ENCODE results near the gene CEACAM1.
"Not testable (repeated sequence)": the region's sequence is repeated elsewhere in the genome, so short reads cannot be mapped to it uniquely, and the experiment has no call there.

Gene CEACAM1

DNA sequence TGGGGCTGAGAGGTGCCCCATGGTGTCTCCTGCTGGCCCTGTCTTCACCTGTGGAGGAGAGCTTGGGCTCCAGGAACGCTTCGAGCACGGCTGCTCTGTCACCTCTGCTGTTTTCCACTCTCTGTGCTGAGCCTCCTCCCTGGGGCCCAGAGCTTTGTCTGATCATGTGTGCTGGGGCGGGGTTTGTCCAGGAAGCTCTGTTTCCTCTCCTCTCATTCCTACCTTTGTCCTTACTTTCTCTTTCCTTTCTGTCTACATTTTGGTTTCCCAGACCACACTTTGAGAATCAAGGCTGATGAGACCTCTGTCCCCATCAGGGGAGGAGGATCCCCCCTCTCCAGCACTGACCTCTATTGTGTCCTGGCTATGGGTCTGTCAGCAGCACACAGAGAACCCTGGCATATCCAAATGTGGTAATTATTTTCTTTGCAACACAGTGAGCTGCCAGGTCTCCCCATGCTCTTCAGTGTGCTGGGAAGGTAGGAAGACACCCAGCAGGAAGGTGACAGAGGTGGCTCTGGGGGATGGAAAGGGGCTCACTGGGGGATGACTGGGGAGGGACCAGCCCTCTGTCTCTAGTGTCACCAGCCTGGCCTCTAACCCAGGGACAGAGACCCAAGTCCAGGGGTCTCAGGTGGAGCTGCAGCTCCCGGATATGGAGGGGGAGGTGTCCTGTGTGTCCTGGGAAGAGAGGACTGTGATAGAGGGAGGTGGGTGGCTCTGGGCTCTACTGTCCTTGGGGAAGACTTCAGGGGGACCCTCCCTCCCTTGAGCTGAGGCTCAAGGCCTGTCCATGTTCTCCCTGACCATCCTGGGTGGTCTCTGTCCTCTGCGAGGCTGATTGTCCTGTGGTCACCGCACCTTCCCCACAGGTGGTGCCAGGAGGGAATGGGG lies at the start of gene CEACAM1:
Gene CEACAM1 (minus strand): TSS at position 128 of the 894 bp plus-strand sequence. CDS start 107 bp downstream, at position 21.
- peak; percentile 43 for DNase-seq (ENCODE audit: low spot score)

DNA sequence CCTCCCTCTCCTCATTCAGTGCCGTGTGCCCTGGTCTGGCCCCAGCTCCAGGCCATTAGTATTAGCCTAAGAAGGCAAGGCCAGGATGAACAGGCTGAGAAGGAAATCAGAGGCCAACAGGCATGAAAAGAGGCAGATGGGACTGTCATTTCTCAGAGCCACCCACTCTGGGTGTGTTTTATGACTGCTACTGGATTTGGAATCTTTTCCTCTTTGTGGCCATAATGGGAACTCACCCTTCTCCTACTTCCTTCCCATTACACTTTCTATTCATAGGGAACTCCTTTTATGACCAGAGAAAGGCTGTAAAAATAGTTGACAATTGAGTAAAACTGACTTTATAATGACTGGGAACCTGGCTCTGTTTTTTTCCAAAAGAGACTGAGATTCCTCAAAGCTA lies 48.7 kb upstream of the CEACAM1 start:
- no peak for DNase-seq (ENCODE audit: low spot score)

DNA sequence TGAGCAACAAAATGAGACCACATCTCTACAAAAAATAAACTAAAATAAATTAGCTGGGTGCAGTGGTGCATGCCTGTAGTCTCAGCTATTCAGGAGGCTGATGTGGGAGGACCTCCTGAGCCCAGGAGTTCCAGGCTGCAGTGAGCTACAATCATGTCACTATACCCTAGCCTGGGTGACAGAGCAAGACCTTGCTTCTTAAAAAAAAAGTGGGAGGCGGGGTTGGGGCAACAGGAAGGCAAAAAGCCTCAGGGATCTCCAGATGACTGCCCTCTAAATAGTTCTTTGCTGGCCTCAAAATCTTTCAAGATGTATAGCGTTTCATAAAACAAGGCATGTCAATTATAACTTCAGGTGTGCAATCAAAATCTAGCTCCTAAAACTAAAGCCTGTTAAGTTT lies 48.0 kb upstream of the CEACAM1 start:
- DNase-seq (ENCODE audit: low spot score): no peak

DNA sequence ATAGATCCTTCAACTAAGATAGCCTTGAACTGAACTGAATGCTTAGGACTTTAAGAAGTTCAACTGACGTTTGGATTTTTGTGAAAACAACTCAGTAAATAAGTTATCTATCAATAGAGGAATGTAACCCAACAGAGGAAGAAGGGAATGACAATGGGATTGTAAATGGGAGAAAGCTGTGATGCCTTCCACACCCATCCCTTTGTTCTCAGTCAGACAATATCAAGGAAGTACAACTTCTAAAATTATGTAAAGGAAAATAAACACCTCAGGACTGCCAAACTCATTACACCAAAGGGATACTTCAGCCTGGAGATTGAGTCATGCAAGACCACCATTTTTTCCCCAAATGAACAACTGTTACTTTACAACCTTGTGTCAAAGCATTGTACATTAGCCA lies 45.4 kb upstream of the CEACAM1 start:
- DNase-seq (ENCODE audit: low spot score): no peak

DNA sequence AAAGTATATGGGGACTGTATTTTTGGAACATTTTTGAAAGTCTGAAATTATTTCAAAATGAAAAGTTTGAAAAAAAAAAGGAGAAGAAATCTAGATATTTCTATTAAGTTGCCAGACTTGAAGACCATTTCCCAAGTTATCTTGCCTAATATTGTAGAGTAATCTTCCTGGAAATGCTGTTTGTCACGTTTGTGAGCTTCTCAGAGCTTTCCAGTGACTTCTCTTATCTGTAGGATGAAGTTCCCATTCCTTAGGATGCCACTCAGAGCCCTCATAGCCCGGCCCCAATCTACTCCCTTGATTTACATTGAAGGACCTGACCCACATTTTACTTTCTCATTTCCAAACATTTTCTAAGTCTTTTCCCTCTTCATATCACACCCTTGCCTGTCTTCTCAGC lies 42.8 kb upstream of the CEACAM1 start:
- DNase-seq (ENCODE audit: low spot score): no peak

DNA sequence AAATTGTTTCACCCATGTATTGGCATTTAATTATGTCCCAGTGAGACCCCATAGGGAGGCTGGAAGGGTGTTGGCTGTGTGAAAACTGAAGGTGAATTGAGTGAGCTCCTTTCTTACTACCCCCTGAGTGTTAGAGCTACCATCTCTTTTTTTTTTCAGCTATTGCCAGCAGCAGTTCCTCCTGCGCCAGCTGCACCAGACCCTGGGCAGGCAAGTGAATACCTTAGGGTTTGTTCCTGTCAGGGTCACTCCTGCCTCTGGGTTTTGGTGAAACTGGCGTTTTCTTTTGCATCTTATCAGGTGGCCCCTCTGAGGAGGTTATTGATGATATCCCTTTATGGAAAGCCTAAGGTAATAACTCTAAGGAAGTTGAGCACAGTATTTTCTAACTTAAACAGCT lies 40.9 kb upstream of the CEACAM1 start:
- no peak for DNase-seq (ENCODE audit: low spot score)

DNA sequence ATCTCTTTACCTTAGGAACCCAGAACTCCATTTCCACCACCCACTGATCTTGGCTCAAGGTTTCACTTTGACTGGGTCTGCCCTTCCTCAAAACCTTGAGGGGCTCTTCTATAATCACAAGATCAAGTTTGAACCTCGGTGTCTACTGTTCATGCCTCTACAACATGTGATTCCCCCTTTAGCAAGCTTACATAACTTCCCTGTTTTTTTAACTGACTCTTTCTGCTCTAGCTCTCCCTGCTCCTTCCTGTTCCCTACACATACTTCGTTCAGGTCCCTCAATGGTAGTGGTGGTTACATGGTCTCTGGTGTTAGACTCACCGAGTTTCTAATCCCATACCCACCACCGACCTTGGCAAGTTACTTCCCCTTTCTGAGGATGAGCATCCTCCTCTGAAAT lies 39.7 kb upstream of the CEACAM1 start:
- DNase-seq (ENCODE audit: low spot score): no peak

DNA sequence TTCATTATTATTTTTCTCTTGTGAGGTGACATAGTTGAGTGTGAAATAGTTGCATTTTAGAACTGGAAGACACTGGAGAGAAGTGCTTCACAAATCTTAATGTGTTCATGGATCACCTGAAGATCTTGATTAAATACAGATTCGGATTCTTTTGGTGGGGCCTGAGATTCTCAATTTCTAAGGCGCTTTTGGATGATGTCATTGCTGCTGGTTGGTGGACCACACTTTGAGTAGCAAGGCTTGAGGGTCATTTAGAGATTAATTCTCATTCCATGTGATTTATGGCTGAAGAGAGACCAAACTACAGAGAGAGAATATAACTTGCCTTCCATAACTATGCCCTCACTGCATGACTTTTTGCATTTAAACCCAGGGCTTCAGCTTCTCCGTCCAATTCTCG lies 39.3 kb upstream of the CEACAM1 start:
- no peak for DNase-seq (ENCODE audit: low spot score)

DNA sequence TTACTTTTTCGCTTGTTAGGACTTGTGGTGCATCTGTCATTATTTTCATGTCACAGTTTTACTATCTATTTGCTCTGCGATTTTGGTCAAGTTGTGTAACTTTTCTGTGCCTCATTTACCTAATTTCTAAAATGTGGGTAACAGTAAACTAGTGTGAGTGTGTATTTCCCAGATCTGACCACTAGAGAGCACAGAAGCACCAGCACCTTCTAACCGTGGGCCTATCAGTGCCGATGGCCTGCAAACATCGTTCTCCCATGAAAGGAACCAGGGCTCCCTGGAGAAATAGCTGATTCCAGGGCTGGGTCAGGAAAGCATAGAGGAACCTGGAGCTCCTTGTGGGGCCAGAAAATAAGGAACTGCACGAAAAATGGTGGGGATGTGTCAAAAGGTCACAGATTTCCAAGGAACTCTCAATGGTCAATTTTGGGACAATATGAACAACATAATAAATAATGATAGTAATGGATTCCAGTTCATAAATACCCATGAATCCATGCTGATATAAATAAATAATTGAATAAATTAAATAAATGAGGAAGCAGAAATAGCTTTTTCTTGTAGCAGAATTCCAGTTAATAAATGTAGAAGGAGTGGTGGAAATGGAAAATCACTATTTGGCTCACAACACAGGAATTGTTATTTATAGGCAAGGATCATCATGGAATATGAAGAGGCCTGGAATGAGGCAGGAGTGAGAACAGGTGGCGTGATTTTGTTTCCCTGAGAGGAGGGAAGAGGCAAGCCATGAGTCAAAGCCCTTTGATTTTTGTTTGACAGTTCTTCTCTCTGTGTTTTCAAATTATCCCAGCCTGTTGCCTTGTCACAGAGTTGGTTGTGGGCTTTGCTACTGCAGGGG lies 35.3 kb upstream of the CEACAM1 start:
- DNase-seq (ENCODE audit: low spot score): peak; percentile 30

DNA sequence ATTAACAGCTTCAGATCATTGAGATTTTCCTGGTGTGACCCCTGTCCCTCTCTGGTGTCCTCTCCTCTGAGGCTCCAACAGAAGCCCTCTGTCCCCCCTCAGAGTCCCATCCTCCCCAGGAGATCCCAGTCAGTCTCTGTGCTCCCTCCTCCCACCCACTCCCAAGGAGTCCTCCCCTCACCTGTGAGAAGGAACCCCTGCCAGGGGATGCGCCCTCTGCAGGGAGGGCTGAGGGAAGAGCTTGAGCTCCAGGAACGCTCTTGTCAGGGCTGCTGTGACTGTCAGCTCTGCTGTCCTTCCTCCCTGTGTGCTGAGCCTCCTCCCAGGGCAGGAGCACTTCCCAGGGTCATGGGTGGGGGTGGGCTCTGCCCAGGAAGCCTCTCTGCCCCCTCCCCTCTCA lies 33.2 kb upstream of the CEACAM1 start:
- no peak for DNase-seq (ENCODE audit: low spot score)

DNA sequence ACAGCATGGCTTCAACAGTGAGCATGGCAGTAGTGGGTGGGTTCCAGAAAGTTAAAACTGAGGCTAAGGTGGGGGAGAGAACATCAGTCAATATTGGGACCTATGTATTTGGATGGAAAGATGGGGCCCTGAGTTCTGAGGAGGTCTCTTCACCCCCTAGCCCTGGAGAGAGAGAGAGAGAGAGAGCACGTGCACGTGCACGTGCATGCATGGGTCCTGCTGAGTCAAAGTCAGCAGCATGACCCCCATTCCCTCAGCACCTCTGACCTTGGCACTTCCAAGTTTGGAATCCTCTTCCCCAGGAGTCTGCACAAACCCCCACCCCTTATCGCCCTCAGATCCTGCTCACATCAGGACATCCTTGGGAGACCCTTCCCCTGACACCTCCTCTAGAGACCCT lies 32.5 kb upstream of the CEACAM1 start:
- DNase-seq (ENCODE audit: low spot score): no peak

DNA sequence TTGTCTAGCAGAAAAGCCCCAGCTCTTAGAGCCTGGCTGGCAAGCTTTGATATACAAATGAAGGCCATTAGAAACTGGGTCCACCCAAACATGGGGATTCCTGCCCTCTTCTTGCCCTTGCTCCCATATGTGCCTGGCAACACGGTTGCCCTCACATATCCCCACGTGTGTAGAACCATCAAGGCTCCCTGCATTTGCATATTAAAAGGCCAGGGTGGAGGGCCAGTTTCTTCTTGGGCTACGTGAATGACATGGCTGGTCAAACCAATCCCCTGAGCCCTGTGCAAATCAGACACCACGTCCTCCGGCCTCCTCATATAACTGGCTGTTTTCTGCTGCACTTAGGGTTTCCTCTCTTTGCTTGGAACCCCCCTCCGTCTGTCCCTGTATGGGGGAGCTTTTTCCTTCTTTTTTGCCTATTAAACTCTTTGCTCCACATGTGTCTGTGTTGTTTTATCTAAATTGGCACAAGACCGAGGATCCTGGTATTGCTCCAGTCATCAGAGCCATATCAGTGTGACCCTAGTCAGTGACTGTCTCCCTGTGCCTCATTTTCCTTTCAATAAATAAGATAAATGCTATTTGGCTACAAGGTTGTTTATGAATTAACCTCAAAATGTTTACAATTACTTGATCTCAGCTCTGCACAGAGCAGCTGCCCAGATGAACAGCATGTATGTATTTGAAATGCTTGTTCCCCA lies 30.3 kb upstream of the CEACAM1 start:
- no peak for DNase-seq (ENCODE audit: low spot score)

DNA sequence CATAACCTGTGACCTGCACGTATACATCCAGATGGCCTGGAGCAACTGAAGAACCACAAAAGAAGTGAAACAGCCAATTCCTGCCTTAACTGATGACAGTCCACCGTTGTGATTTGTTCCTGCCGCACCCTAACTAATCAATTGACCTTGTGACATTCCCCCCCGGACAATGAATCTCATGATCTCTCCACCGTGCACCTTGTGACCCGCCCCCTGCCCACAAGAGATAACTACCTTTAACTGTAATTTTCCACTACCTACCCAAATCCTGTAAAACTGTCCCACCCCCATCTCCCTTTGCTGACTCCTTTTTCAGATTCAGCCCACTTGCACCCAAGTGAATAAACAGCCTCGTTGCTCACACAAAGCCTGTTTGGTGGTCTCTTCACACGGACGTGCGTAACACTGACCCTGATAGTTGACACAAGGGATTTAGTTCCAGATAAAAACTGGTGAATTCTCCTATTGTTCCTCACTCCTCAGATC lies 29.1 kb upstream of the CEACAM1 start:
- DNase-seq (ENCODE audit: low spot score): not testable (repeated sequence)

DNA sequence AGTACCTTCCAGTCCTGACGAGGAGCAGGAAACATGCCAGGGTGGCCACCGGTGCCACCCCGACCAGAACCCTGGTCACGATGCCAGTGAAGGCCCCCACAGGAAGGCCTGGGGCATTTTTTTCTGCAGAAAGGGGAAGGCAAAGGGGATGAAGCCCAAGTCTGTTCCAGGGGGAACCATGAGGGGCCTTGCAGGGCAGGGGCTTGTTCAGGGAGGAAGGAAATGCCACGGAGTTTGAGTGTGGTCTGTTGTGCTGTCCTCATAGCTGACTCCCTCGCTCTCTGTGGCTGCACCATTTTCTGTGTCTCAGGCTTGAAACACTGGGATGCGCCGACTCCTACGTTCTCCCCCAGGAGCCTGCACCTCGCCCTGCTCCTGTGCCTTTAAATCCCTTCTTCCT lies 27.5 kb upstream of the CEACAM1 start:
- DNase-seq (ENCODE audit: low spot score): no peak

DNA sequence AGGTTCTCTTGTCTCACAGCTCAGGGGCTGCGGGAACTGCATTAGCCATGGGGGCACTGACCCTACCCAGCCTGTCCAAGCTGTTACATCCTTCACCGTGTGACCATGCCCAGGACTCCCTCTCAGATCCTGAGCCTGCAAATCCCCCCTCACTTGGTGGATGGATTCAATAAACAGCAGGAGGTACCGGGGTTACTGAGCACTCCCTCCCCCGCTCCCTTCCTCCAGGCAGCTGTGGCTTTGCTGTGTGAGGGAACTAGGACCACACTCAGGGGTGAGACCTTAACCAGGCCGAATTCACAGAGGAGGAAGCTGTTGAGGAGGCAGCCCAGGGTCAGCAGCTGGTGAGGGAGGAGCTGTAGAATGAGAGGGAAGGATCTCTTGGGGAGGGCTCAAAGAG lies 27.0 kb upstream of the CEACAM1 start:
- no peak for DNase-seq (ENCODE audit: low spot score)

DNA sequence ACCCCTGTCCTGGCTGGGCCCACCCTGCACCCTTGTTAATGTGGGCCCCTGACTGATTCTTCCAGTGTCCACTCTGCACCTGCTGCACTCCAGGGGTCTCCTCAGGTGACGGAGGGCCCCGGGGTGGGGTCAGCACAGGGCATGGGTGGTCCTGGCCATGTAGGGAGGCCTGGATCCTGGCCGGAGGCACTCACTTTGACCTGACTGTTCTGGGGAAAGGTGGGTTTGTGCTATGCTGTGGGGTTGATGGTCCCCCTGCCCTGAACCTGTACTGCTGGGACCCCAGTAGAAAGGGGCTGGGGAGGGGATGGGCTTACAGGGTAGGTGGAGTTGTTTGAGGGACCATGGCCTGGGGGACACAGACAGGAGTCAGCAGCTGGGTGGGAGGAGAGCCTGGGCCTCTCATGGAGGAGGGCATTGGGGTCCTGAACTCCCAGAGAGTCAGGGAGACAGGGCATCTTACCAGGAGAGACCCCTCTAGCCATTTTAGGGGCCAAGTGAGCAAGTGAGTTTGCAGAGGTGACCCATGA lies 25.8 kb upstream of the CEACAM1 start:
- DNase-seq (ENCODE audit: low spot score): no peak

DNA sequence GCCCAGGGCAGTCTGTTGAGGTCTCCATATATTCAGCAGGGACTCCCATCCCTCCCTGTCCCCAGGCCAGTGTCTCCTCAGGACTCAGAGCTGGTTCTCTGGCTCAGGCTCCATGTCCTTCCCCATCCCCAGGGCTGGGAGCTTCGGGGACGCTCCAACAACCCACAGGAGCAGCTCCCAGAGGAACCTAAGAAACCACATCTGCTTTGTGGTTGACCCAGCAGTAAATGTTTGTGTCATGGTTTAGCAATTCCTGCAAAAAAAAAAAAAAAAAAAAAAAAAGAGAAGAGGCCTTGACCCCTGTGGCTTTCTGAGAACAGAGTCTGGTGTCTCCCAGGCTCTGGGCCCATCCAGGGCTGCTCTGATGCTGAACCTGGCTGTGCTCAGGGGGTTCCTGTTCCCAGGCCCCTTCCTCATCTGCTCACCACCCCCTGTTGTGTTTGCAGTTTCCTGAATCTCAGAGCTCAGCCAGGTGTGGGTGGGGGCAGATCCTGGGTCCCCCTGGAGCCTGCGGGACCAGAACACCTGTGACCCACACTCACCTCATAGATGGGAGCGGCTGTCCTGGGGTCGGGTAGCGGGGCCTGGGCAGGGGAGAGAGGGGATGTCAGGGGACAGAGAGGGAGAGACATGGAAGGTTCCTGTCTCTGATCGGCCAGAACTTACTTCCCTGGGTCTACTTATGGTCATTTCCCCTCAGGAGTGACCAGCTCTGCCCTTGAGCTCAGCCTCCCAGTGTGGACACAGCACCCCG lies 25.2 kb upstream of the CEACAM1 start:
- no peak for DNase-seq (ENCODE audit: low spot score)

DNA sequence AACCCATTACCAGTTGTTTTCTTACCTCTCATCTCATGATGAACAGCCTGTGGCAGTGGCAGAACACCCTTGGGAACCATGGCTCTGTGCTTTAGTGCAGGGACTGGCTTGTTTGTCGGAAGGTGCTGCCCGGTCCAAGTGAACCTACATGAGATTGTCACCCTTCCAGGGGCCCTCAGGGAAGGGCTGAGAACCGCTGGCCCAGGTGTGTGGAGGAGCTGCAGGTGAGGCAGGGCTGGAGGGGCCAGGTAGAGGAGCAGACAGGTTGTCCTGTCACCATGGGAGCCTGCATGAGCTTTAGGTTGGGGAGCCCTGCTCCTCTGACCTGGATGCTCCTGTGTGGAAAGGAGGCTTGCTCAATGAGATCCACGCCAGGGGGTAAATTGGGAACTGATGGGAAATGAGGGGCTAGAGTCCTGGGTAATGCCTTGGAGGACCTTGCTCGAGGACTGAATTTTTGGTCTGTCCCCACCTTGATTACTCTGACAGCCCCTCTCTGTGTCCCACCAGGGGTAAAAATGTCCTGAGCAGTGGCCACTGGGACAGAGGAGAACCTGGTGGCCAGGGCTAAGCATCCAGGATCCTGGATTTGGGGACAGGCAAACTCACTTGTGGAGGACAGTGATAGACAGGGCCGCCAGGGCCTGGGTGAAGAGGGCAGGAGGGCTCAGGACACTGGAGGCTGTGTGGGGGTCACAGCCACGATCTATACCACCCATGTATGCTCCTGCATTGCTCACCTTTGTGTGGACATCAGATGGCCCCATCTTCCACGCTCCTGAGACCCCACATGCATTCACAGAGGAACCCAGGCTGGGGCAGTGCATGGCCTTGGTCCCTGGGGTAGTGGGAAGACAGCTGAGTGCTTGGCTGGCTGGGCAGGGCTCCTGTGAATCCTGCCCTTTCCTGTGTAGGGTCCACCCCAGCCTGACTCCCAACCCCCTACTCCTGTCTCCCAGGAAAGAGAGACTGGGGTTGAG lies 24.1 kb upstream of the CEACAM1 start:
- no peak for DNase-seq (ENCODE audit: low spot score)

DNA sequence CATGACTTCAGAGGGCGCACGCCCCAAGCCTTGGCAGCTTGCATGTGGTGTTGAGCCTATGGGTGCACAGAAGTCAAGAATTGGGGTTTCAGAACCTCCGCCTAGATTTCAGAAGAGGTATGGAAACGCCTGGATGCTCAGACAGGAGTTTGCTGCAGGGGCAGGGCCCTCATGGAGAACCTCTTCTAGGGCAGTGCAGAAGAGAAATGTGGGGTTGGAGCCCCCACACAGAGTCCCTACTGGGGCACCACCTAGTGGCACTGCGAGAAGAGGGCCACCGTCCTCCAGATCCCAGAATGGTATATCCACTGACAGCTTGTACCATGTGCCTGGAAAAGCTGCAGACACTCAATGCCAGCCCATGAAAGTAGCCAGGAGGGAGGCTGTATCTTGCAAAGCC lies 22.2 kb upstream of the CEACAM1 start:
- not testable (repeated sequence) for DNase-seq (ENCODE audit: low spot score)

DNA sequence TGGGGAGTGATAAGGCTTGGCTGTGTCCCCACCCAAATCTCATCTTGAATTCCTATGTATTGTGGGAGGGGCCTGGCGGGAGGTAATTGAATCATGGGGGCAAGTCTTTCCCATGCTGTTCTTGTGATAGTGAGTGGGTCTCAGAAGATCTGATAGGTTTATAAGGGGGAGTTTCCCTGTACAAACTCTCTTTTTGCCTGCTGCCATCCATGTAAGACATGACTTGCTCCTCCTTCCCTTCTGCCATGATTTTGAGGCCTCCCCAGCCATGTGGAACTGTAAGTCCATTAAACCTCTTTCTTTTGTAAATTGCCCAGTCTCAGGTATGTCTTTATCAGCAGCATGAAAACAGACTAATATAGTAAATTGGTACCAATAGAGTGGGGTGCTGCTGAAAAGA lies 20.8 kb upstream of the CEACAM1 start:
- not testable (repeated sequence) for DNase-seq (ENCODE audit: low spot score)
